ENCODE results near the gene WDR91.

GRCh38 chr7:135253851-135254771 lies 42.8 kb upstream of the WDR91 start:
- TF ChIP-seq HNF4G (IDR thresholded peaks at IDR 0.05) = no peak
- no peak for TF ChIP-seq YY1 (IDR thresholded peaks at IDR 0.05)
- TF ChIP-seq REST (IDR thresholded peaks at IDR 0.05) = no peak
- TF ChIP-seq ZBTB33 (IDR thresholded peaks at IDR 0.05) = no peak
- TF ChIP-seq CTCF (IDR thresholded peaks at IDR 0.05; ENCODE audit: low read depth, low read length, missing input control) = no peak
- no peak for TF ChIP-seq SP1 (IDR thresholded peaks at IDR 0.05)
- no peak for TF ChIP-seq GABPA (IDR thresholded peaks at IDR 0.05 in 1 of 2, conservative IDR thresholded peaks at IDR 0.05 in 1 of 2)
- no peak for TF ChIP-seq ATF3 (IDR thresholded peaks at IDR 0.05)
- no peak for TF ChIP-seq TAF1 (conservative IDR thresholded peaks at IDR 0.05)

All from liver (tissue), 3 donors.